Measurements from ENCODE around the gene GIMAP6.
A peak's percentile ranks its signal among the peaks of the same experiment; 100 is the strongest.
"Not testable (repeated sequence)": the region's sequence is repeated elsewhere in the genome, so short reads cannot be mapped to it uniquely, and the experiment has no call there.

GIMAP6 gene

GRCh38 chr7:150642926-150643325, 10.7 kb upstream of the GIMAP6 start:
- DNase-seq = no peak

- DNase-seq = no peak
Observed at GRCh38 chr7:150641854-150642253, 9.7 kb upstream of the GIMAP6 start.

GRCh38 chr7:150633926-150634325, 1.7 kb upstream of the GIMAP6 start:
- DNase-seq = no peak

- peak in 2 of 4 experiments; percentile 62 to 66 for DNase-seq
Observed at GRCh38 chr7:150631084-150631826, 930 bp downstream of the GIMAP6 start.

GRCh38 chr7:150629347-150629746, 2.8 kb downstream of the GIMAP6 start:
- no peak for DNase-seq

GRCh38 chr7:150627959-150628358, 4.2 kb downstream of the GIMAP6 start:
- DNase-seq = no peak

GRCh38 chr7:150626696-150627095, 5.5 kb downstream of the GIMAP6 start:
- no peak for DNase-seq

- no peak for DNase-seq
Observed at GRCh38 chr7:150621376-150621775, 10.8 kb downstream of the GIMAP6 start.

- no peak for DNase-seq
Observed at GRCh38 chr7:150620617-150621371, 11.4 kb downstream of the GIMAP6 start.

- no peak for DNase-seq
Observed at GRCh38 chr7:150620061-150620460, 12.1 kb downstream of the GIMAP6 start.

GRCh38 chr7:150615221-150615755, 16.9 kb downstream of the GIMAP6 start:
- not testable (repeated sequence) for DNase-seq

GRCh38 chr7:150614426-150614825, 17.8 kb downstream of the GIMAP6 start:
- DNase-seq = not testable (repeated sequence)

GRCh38 chr7:150613880-150614279, 18.3 kb downstream of the GIMAP6 start:
- DNase-seq = no peak

- no peak for DNase-seq
Observed at GRCh38 chr7:150612925-150613324, 19.3 kb downstream of the GIMAP6 start.

- DNase-seq = no peak
Observed at GRCh38 chr7:150610233-150610632, 22.0 kb downstream of the GIMAP6 start.

- not testable (repeated sequence) for DNase-seq
Observed at GRCh38 chr7:150603600-150603999, 28.6 kb downstream of the GIMAP6 start.

- DNase-seq = no peak
Observed at GRCh38 chr7:150595361-150595760, 36.8 kb downstream of the GIMAP6 start.

- no peak for DNase-seq
Observed at GRCh38 chr7:150594805-150595204, 37.4 kb downstream of the GIMAP6 start.

- no peak for DNase-seq
Observed at GRCh38 chr7:150587551-150587950, 44.6 kb downstream of the GIMAP6 start.

- DNase-seq = no peak
Observed at GRCh38 chr7:150586785-150587152, 45.4 kb downstream of the GIMAP6 start.

GRCh38 chr7:150586068-150586784, 46.0 kb downstream of the GIMAP6 start:
- DNase-seq = no peak

- no peak for DNase-seq
Observed at GRCh38 chr7:150585199-150585598, 47.0 kb downstream of the GIMAP6 start.

GRCh38 chr7:150580638-150581394, 51.4 kb downstream of the GIMAP6 start:
- DNase-seq = no peak
